Endothelial cell of umbilical vein (primary cell): ENCODE results near the gene ABHD14A. TPM values are rescaled to one million over a fixed set of nuclear protein-coding genes. Genes with fewer than 3 reads are reported as not detected.

ENCODE experiments used
- BruUV-seq: library from RNA; stranded (reverse); fragments of 400-500 nt; replicated peaks from 2 replicates; lab custom pipeline; 2021; lab: Mats Ljungman, UMichigan
- CTCF ChIA-PET: fragments of 300-600, 350-600 bp; sonication (Branson Sonifier 250); formaldehyde crosslinking; loops from one replicate; lab custom pipeline; 2021; ENCODE audit warnings: antibody characterized with exemption, inconsistent platforms; lab: Charles Lee
- POLR2A ChIA-PET: fragments of 300-600, 350-600 bp; sonication (Branson Sonifier 250); formaldehyde crosslinking; loops from one replicate; lab custom pipeline; 2021; ENCODE audit warnings: antibody characterized with exemption, inconsistent platforms; lab: Charles Lee
- DNase-seq: peaks from one replicate; pipeline ENCODE4 v3.0.0-alpha.2; 2011; ENCODE audit warnings: low read depth, low spot score
- FAIRE-seq: peaks from 2 replicates; lab custom pipeline; 2011; peaks lifted over from hg19 to GRCh38; lab: Jason Lieb, UNC
- H2AFZ ChIP-seq: 2 replicates; pipeline ENCODE4 v1.6.0; 2012; ENCODE audit warnings: low read depth, low read length, control low read depth, inconsistent platforms
- H3K27ac ChIP-seq: 2 replicates; pipeline ENCODE4 v1.5.1; 2011; ENCODE audit warnings: low read depth, mild to moderate bottlenecking, control low read depth, low read length, moderate library complexity; ENCODE audit not compliant: insufficient read depth
- H3K27me3 ChIP-seq, 2 experiments: 2 replicates each; pipeline versions ENCODE4 v1.6.0 to v1.6.1; 2011; ENCODE audit warnings: low read length in 2 of 2, mixed read lengths in 1 of 2; ENCODE audit not compliant: control insufficient read depth in 2 of 2, insufficient read depth in 2 of 2
- H3K36me3 ChIP-seq, 2 experiments: 2 replicates in 1 of 2; 3 replicates in 1 of 2; pipeline ENCODE4 v1.5.1; 2011; ENCODE audit warnings: low read length in 2 of 2, mild to moderate bottlenecking in 1 of 2, moderate library complexity in 1 of 2; ENCODE audit not compliant: control insufficient read depth in 2 of 2, insufficient read depth in 2 of 2; ENCODE audit errors: extremely low read depth in 1 of 2
- H3K4me1 ChIP-seq: 3 replicates; pipeline ENCODE4 v1.5.1; 2011; ENCODE audit warnings: mild to moderate bottlenecking, low read length; ENCODE audit not compliant: control insufficient read depth, insufficient read depth; ENCODE audit errors: extremely low read depth
- H3K4me2 ChIP-seq: 2 replicates; pipeline ENCODE4 v1.6.1; 2011; ENCODE audit warnings: low read length, control low read depth, mixed read lengths; ENCODE audit not compliant: insufficient read depth
- H3K4me3 ChIP-seq, 3 experiments: fragments of 200-600 bp in 1 of 3; sonication (generic), shearing (Covaris generic) in 1 of 3; replicated peaks in 1 of 3; 2 replicates each; pipeline ENCODE4 v1.5.1; 2011 to 2016; ENCODE audit warnings: control low read depth in 3 of 3, low read length in 3 of 3, mild to moderate bottlenecking in 2 of 3, inconsistent platforms in 1 of 3, low read depth in 1 of 3, moderate library complexity in 1 of 3; ENCODE audit not compliant: insufficient read depth in 1 of 3
- H3K79me2 ChIP-seq: 2 replicates; pipeline ENCODE4 v1.6.0; 2012; ENCODE audit warnings: low read length, inconsistent platforms; ENCODE audit not compliant: control insufficient read depth, insufficient read depth
- H3K9ac ChIP-seq: replicated peaks from 2 replicates; pipeline ENCODE3; 2011; ENCODE audit warnings: low read length, control low read depth; ENCODE audit not compliant: insufficient read depth; ENCODE audit errors: extremely low read depth
- H3K9me1 ChIP-seq: replicated peaks from 3 replicates; pipeline ENCODE4 v1.6.0; 2011; ENCODE audit warnings: mild to moderate bottlenecking, low read length; ENCODE audit not compliant: control insufficient read depth, insufficient read depth; ENCODE audit errors: extremely low read depth
- H3K9me3 ChIP-seq: replicated peaks from 2 replicates; pipeline ENCODE4 v1.5.1; 2012; ENCODE audit warnings: low read length, inconsistent platforms; ENCODE audit not compliant: control insufficient read depth, insufficient read depth
- H4K20me1 ChIP-seq: replicated peaks from 2 replicates; pipeline ENCODE3; 2011; ENCODE audit warnings: mild to moderate bottlenecking, low read length; ENCODE audit not compliant: control insufficient read depth, insufficient read depth; ENCODE audit errors: extremely low read depth
- EZH2 ChIP-seq: IDR thresholded peaks from 2 replicates; pipeline ENCODE4 v1.6.1; 2012; ENCODE audit warnings: borderline replicate concordance, low read depth, mild to moderate bottlenecking, moderate library complexity, low read length, inconsistent platforms; ENCODE audit not compliant: severe bottlenecking
- FOS ChIP-seq: IDR thresholded peaks from 2 replicates; pipeline ENCODE4 v1.6.1; 2011; ENCODE audit warnings: mild to moderate bottlenecking, low read length, moderate library complexity, borderline replicate concordance; ENCODE audit not compliant: insufficient read depth
- GATA2 ChIP-seq: IDR thresholded peaks from 2 replicates; pipeline ENCODE4 v1.7.0; 2011; ENCODE audit warnings: low read depth, mild to moderate bottlenecking, moderate library complexity, mixed read lengths, low read length; ENCODE audit not compliant: insufficient read length, insufficient read depth
- JUN ChIP-seq: IDR thresholded peaks from 2 replicates; pipeline ENCODE4 v1.6.1; 2011; ENCODE audit warnings: borderline replicate concordance, low read depth; ENCODE audit not compliant: insufficient read length, insufficient read depth
- MYC ChIP-seq: IDR thresholded peaks from one replicate; pipeline ENCODE4 v1.6.1; 2011; ENCODE audit warnings: mild to moderate bottlenecking, low read depth, low read length
- POLR2A ChIP-seq: IDR thresholded peaks from 2 replicates; pipeline ENCODE4 v1.6.1; 2012; ENCODE audit warnings: low read depth, mild to moderate bottlenecking, control low read depth, low read length
- POLR2AphosphoS5 ChIP-seq: IDR thresholded peaks from 2 replicates; pipeline ENCODE4 v1.6.1; 2012; ENCODE audit warnings: low read depth, mild to moderate bottlenecking, control low read depth, low read length, moderate library complexity; ENCODE audit not compliant: insufficient read depth
- dilution Hi-C: fragments of 300-500 bp; cut with MboI; formaldehyde crosslinking; loops from one replicate; pipeline ENCODE4 v1.15.0; 2019; ENCODE audit warnings: low sequenced_read_pairs; ENCODE audit not compliant: extremely low pct_ligation_motif_present
- intact Hi-C: fragments of 100-400 bp; cut with micrococcal nuclease; formaldehyde crosslinking; loops from one replicate; pipeline ENCODE4 v1.10.0; 2022
- polyA plus RNA-seq, 4 experiments: library from polyadenylated mRNA; depleted of rRNA in 3 of 4; stranded (reverse) in 3 of 4; unstranded in 1 of 4; fragments of >200 nt; gene quantifications; 2 replicates each; pipeline versions ENCODE4 v1.2.1 to v1.2.3, GENCODE V29; 2011 to 2012; ENCODE audit warnings: missing spikeins in 1 of 4
- total RNA-seq: library from RNA; stranded (reverse); gene quantifications from 2 replicates; pipeline ENCODE4 v1.2.3, GENCODE V29; 2021
- TF ChIP-seq, protein P1 (sequence below), 2 donors: IDR thresholded peaks; 1 replicate in 1 of 2; 2 replicates in 1 of 2; pipeline ENCODE4 v1.5.1; 2011; ENCODE audit warnings: low read length in 2 of 2, mild to moderate bottlenecking in 2 of 2, moderate library complexity in 2 of 2, control low read depth in 1 of 2, inconsistent platforms in 1 of 2, low read depth in 1 of 2; ENCODE audit not compliant: insufficient read depth in 1 of 2; ENCODE audit errors: extremely low read depth in 1 of 2
- TF ChIP-seq, protein P2 (sequence below): IDR thresholded peaks from 2 replicates; pipeline ENCODE4 v1.6.1; 2011; ENCODE audit not compliant: insufficient read depth, insufficient read length

The ABHD14A gene
- total and polyA plus RNA-seq, 2 donors (not counting 3 experiments of a cell fraction or from before 2014, with no cell fraction given), result 6.6 to 23.7 TPM

DNA sequence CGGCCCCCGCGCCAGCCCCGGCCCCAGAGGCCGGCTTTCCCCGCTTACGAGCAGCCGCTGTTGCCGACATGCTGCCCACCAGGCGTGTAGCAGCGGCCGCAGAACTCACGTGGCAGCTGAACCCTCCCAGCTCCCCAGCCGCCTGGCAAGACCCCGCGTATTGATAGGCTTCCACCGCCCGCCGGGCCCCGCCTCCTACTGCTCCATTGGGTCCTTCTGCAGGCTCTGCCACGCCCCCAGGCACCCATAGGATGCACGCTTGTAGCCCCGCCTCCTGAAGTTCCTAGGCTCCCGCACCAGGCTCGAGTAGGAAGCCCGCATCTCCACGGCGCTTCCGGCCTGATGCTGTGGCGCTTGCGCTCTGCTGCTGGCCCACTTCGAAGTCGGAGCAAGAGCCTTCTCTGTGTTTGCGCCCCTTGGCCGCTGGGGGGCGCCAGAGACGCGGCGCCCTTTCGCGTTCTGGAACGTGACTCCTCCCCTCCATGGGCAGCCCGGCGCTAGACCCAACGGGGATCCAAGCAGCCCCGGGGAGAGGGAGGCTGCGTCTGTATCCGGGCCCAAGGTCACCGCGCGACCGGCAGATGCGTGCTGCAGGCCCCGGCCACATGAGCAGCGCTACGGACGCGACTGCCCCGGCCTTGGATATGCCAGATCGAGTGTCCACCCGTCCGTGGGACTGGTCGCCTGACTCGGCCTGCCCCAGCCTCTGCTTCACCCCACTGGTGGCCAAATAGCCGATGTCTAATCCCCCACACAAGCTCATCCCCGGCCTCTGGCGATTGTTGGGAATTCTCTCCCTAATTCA is 32.9 kb upstream of the ABHD14A start, which contains the start of the genes PARP3 and RRP9:
TSS of gene PARP3 (plus strand) at position 566 of the 805 bp plus-strand sequence. CDS start 993 bp downstream, outside the sequence.
TSS of gene RRP9 (minus strand) at position 107 of the 805 bp plus-strand sequence. CDS start at position 70, 37 bp downstream.
- Histone ChIP-seq H3K27ac (peak within 1 kb of the TSS; percentile 80), H3K79me2 (peaks cover 16% of the 10 kb centered on the region), H3K4me3 (peak within 1 kb of the TSS; percentile 66 to 81 (median 79)), H3K4me2 (peak within 1 kb of the TSS; percentile 91), H3K9ac (peak within 1 kb of the TSS; percentile 78), H3K36me3 (peaks cover 0 to 12% of the 10 kb centered on the region in 2 experiments), H3K27me3 (no peaks in the 10 kb centered on the region), H3K4me1 (peaks cover 21% of the 10 kb centered on the region), H3K9me3 (no peaks in the 10 kb centered on the region), H2AFZ (peak within 1 kb of the TSS; percentile 89), H3K9me1 (no peaks in the 10 kb centered on the region), H4K20me1 (no peaks in the 10 kb centered on the region)
- POLR2A ChIA-PET, result interaction anchor here (0.9 to 2.1 kb wide), 3 partner anchors 11 to 54 kb away, joined by 3 to 4 read pairs (median 4); partner anchors contain the start of genes ABHD14B and RPL29
- dilution Hi-C loops (no loop called here), intact Hi-C loops (loop anchor here (1.0 to 10.0 kb wide), 10 partner anchors 14 to 557 kb away; partner anchors contain the start of genes ABHD14B, ACY1, DCAF1 and MANF)
- DNase-seq (peak; percentile 100), FAIRE-seq (peak; percentile 100)
- CTCF ChIA-PET, result interaction anchor here (0.6 to 2.8 kb wide), 17 partner anchors 9 to 552 kb away, joined by 3 to 46 read pairs (median 3); partner anchors contain the start of genes ABHD14A, ABHD14B, ACY1 and DUSP7
- TF ChIP-seq FOS (no peak), POLR2A (peak; percentile 73), POLR2AphosphoS5 (peak; percentile 43), MYC (peak; percentile 47), EZH2 (no peak), GATA2 (no peak), JUN (no peak)
- TF ChIP-seq, protein P1, sequence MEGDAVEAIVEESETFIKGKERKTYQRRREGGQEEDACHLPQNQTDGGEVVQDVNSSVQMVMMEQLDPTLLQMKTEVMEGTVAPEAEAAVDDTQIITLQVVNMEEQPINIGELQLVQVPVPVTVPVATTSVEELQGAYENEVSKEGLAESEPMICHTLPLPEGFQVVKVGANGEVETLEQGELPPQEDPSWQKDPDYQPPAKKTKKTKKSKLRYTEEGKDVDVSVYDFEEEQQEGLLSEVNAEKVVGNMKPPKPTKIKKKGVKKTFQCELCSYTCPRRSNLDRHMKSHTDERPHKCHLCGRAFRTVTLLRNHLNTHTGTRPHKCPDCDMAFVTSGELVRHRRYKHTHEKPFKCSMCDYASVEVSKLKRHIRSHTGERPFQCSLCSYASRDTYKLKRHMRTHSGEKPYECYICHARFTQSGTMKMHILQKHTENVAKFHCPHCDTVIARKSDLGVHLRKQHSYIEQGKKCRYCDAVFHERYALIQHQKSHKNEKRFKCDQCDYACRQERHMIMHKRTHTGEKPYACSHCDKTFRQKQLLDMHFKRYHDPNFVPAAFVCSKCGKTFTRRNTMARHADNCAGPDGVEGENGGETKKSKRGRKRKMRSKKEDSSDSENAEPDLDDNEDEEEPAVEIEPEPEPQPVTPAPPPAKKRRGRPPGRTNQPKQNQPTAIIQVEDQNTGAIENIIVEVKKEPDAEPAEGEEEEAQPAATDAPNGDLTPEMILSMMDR (IDR thresholded peaks at IDR 0.05; ENCODE audit: extremely low read depth in 1 of 2, insufficient read depth in 1 of 2, low read depth in 1 of 2, low read length in 2 of 2), result peak; percentile 100
- TF ChIP-seq, protein P2, sequence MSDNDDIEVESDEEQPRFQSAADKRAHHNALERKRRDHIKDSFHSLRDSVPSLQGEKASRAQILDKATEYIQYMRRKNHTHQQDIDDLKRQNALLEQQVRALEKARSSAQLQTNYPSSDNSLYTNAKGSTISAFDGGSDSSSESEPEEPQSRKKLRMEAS, result peak; percentile 92
- BruUV-seq, result no TSS peak
